Activated CD8-positive, alpha-beta memory T cell treated with anti-CD3 and anti-CD28 coated beads for 36 hours (primary cell): ENCODE measurements around the gene SMOC1. TPM values are rescaled to one million over a fixed set of nuclear protein-coding genes. Genes with fewer than 3 reads are reported as not detected.

Experiments
- CTCF ChIA-PET: fragments of 350-600 bp; sonication (Branson Sonifier 250); formaldehyde crosslinking; loops from one replicate; lab custom pipeline; 2021; ENCODE audit warnings: antibody characterized with exemption; lab: Charles Lee
- POLR2A ChIA-PET: fragments of 350-600 bp; sonication (Branson Sonifier 250); formaldehyde crosslinking; loops from one replicate; lab custom pipeline; 2021; ENCODE audit warnings: antibody characterized with exemption; lab: Charles Lee
- total RNA-seq, 2 experiments: library from RNA; stranded (reverse); gene quantifications; one replicate each; pipeline ENCODE4 v1.2.3, GENCODE V29; 2021

SMOC1 gene
- total RNA-seq, 2 experiments from 2014 or later = not detected

GRCh38 chr14:70020352-70021170 is 141.3 kb downstream of the SMOC1 start:
- ChIA-PET POLR2A (no interaction called here), CTCF (no interaction called here)

- CTCF ChIA-PET = no interaction called here
- POLR2A ChIA-PET = no interaction called here
These were observed 142.5 kb downstream of the SMOC1 start for GRCh38 chr14:70021548-70022220.

GRCh38 chr14:70022771-70023445 is 143.7 kb downstream of the SMOC1 start:
- ChIA-PET POLR2A (no interaction called here), CTCF (no interaction called here)

- CTCF ChIA-PET = no interaction called here
- POLR2A ChIA-PET = no interaction called here
These were observed 144.7 kb downstream of the SMOC1 start for GRCh38 chr14:70023871-70024270.

- POLR2A ChIA-PET = no interaction called here
- CTCF ChIA-PET = interaction anchor here (0.6 to 2.5 kb wide), 12 partner anchors 12 to 301 kb away, joined by 3 to 21 read pairs (median 3); no protein-coding TSS in a partner anchor
These were observed 148.7 kb downstream of the SMOC1 start for GRCh38 chr14:70027785-70028428.

GRCh38 chr14:70029296-70030132 is 150.3 kb downstream of the SMOC1 start:
- POLR2A ChIA-PET = no interaction called here
- CTCF ChIA-PET = interaction anchor here (2.5 kb wide), 1 partner anchor 210 kb away, joined by 21 read pairs; no protein-coding TSS in a partner anchor

GRCh38 chr14:70032016-70032415 is 152.8 kb downstream of the SMOC1 start:
- POLR2A ChIA-PET = no interaction called here
- CTCF ChIA-PET = no interaction called here

- ChIA-PET CTCF (no interaction called here), POLR2A (no interaction called here)
These were observed 153.2 kb downstream of the SMOC1 start for GRCh38 chr14:70032447-70032846.

GRCh38 chr14:70033116-70033515 is 153.9 kb downstream of the SMOC1 start:
- CTCF ChIA-PET = no interaction called here
- POLR2A ChIA-PET = no interaction called here

GRCh38 chr14:70033561-70033960 is 154.3 kb downstream of the SMOC1 start:
- ChIA-PET CTCF (no interaction called here), POLR2A (no interaction called here)

GRCh38 chr14:70034257-70034656 is 155.0 kb downstream of the SMOC1 start:
- POLR2A ChIA-PET = no interaction called here
- CTCF ChIA-PET = no interaction called here

GRCh38 chr14:70036665-70037064 is 157.4 kb downstream of the SMOC1 start:
- ChIA-PET POLR2A (no interaction called here), CTCF (no interaction called here)

- POLR2A ChIA-PET = no interaction called here
- CTCF ChIA-PET = no interaction called here
These were observed 163.8 kb downstream of the SMOC1 start for GRCh38 chr14:70043001-70043400.

- CTCF ChIA-PET = no interaction called here
- POLR2A ChIA-PET = no interaction called here
These were observed 166.1 kb downstream of the SMOC1 start for GRCh38 chr14:70045310-70045709.

- POLR2A ChIA-PET = no interaction called here
- CTCF ChIA-PET = no interaction called here
These were observed 166.8 kb downstream of the SMOC1 start for GRCh38 chr14:70045844-70046535.

- ChIA-PET CTCF (no interaction called here), POLR2A (no interaction called here)
These were observed 168.5 kb downstream of the SMOC1 start for GRCh38 chr14:70047598-70048312.

- ChIA-PET POLR2A (no interaction called here), CTCF (no interaction called here)
These were observed 169.1 kb downstream of the SMOC1 start for GRCh38 chr14:70048313-70048654.

GRCh38 chr14:70049605-70050004 is 170.4 kb downstream of the SMOC1 start:
- CTCF ChIA-PET = no interaction called here
- POLR2A ChIA-PET = no interaction called here
